Vagina (tissue), 2 donors: ENCODE results near the gene TANC2. TPM values are rescaled to one million over a fixed set of nuclear protein-coding genes. Genes with fewer than 3 reads are reported as not detected.

ENCODE experiments used
- DNase-seq, 2 donors: peaks; one replicate each; pipeline ENCODE4 v3.0.0-alpha.2; 2017; ENCODE audit errors: extremely low spot score in 2 of 2
- H3K27ac ChIP-seq: fragments of 200-600 bp; sonication (generic); one replicate; pipeline ENCODE4 v1.5.1; 2019
- H3K27me3 ChIP-seq: fragments of 200-600 bp; sonication (generic); one replicate; pipeline ENCODE4 v1.5.1; 2019
- H3K36me3 ChIP-seq, 2 donors: fragments of 200-600 bp; sonication (generic); one replicate each; pipeline ENCODE4 v1.5.1; 2017 to 2019
- H3K4me1 ChIP-seq: fragments of 200-600 bp; sonication (generic); one replicate; pipeline ENCODE4 v1.5.1; 2019
- H3K4me3 ChIP-seq, 2 donors: fragments of 200-600 bp; sonication (generic); 1 replicate in 1 of 2; 2 replicates in 1 of 2; pipeline ENCODE4 v1.5.1; 2016 to 2019
- H3K9me3 ChIP-seq: fragments of 200-600 bp; sonication (generic); one replicate; pipeline ENCODE4 v1.5.1; 2019
- CTCF ChIP-seq, 3 experiments: fragments of 450-650 bp in 2 of 3; fragments of 200-600 bp in 1 of 3; sonication (generic) in 1 of 3; IDR thresholded peaks; one replicate each; pipeline ENCODE4 v1.5.1; 2017 to 2019; ENCODE audit warnings: antibody characterized with exemption in 3 of 3, mild to moderate bottlenecking in 2 of 3, moderate library complexity in 2 of 3
- POLR2A ChIP-seq, 2 donors: fragments of 450-650 bp; IDR thresholded peaks; one replicate each; pipeline ENCODE4 v1.6.1; 2017; ENCODE audit warnings: antibody characterized with exemption in 2 of 2, mild to moderate bottlenecking in 2 of 2, moderate library complexity in 2 of 2
- POLR2AphosphoS5 ChIP-seq, 2 donors: sonication (generic); formaldehyde crosslinking; IDR thresholded peaks; one replicate each; pipeline ENCODE4 v1.9.0; 2017; ENCODE audit warnings: antibody characterized with exemption in 2 of 2, mild to moderate bottlenecking in 2 of 2, low read depth in 1 of 2; ENCODE audit not compliant: insufficient read depth in 1 of 2
- intact Hi-C: fragments of 100-400 bp; cut with DNase I; formaldehyde crosslinking; loops from one replicate; pipeline ENCODE4 v1.15.1; 2023
- total RNA-seq: library from RNA; depleted of rRNA; stranded (reverse); fragments of >200 nt; gene quantifications from one replicate; pipeline ENCODE4 v1.2.3, GENCODE V29; 2016

Gene TANC2
- total RNA-seq, 1 donor from 2014 or later = 45.7 TPM

GRCh38 chr17:62963296-62963695 is 2.7 kb upstream of the TANC2 start:
- Histone ChIP-seq H3K27ac (no peak overlapping the region), H3K36me3 (no peaks in the 10 kb centered on the region), H3K9me3 (no peaks in the 10 kb centered on the region), H3K4me3 (no peak overlapping the region), H3K27me3 (no peaks in the 10 kb centered on the region), H3K4me1 (peaks cover 23% of the 10 kb centered on the region)
- TF ChIP-seq POLR2AphosphoS5 (IDR thresholded peaks at IDR 0.05; ENCODE audit: insufficient read depth in 1 of 2, low read depth in 1 of 2) = no peak
- intact Hi-C loops = no loop called here
- DNase-seq = no peak

GRCh38 chr17:62964506-62964905 is 1.5 kb upstream of the TANC2 start:
- Histone ChIP-seq H3K9me3 (no peaks in the 10 kb centered on the region), H3K4me3 (no peak overlapping the region), H3K27me3 (no peaks in the 10 kb centered on the region), H3K4me1 (peaks cover 29% of the 10 kb centered on the region), H3K27ac (no peak overlapping the region), H3K36me3 (no peaks in the 10 kb centered on the region)
- TF ChIP-seq CTCF (IDR thresholded peaks at IDR 0.05) (no peak), POLR2A (IDR thresholded peaks at IDR 0.05) (no peak), POLR2AphosphoS5 (IDR thresholded peaks at IDR 0.05; ENCODE audit: insufficient read depth in 1 of 2, low read depth in 1 of 2) (no peak)
- DNase-seq = no peak
- intact Hi-C loops = no loop called here

GRCh38 chr17:62965174-62965685 is 805 bp upstream of the TANC2 start:
- Histone ChIP-seq H3K4me1 (peaks cover 29% of the 10 kb centered on the region), H3K36me3 (no peaks in the 10 kb centered on the region), H3K27ac (peak overlapping the region; percentile 90), H3K9me3 (no peaks in the 10 kb centered on the region), H3K4me3 (peak overlapping the region; percentile 96), H3K27me3 (no peaks in the 10 kb centered on the region)
- intact Hi-C loops = loop anchor here (5.0 kb wide), 1 partner anchor 263 kb away; no protein-coding TSS in a partner anchor
- TF ChIP-seq CTCF (IDR thresholded peaks at IDR 0.05) (no peak), POLR2A (IDR thresholded peaks at IDR 0.05) (no peak), POLR2AphosphoS5 (IDR thresholded peaks at IDR 0.05; ENCODE audit: insufficient read depth in 1 of 2, low read depth in 1 of 2) (no peak)
- DNase-seq = no peak

- no peak for DNase-seq
- TF ChIP-seq CTCF (IDR thresholded peaks at IDR 0.05) = no peak
- intact Hi-C loops = loop anchor here (5.0 kb wide), 1 partner anchor 264 kb away; no protein-coding TSS in a partner anchor
Observed at GRCh38 chr17:62966426-62967204, 580 bp downstream of the TANC2 start.

GRCh38 chr17:62967205-62967529 is 1.1 kb downstream of the TANC2 start:
- H3K27ac ChIP-seq = peak overlapping the region; percentile 90
- intact Hi-C loops = loop anchor here (5.0 kb wide), 1 partner anchor 265 kb away; no protein-coding TSS in a partner anchor
- no peaks in the 10 kb centered on the region for H3K9me3 ChIP-seq
- no peak for TF ChIP-seq POLR2AphosphoS5 (IDR thresholded peaks at IDR 0.05; ENCODE audit: insufficient read depth in 1 of 2, low read depth in 1 of 2)
- no peak for TF ChIP-seq POLR2A (IDR thresholded peaks at IDR 0.05)
- no peak for TF ChIP-seq CTCF (IDR thresholded peaks at IDR 0.05)
- H3K4me1 ChIP-seq = peaks cover 29% of the 10 kb centered on the region
- peak overlapping the region; percentile 96 for H3K4me3 ChIP-seq
- no peaks in the 10 kb centered on the region for H3K36me3 ChIP-seq
- no peak for DNase-seq
- H3K27me3 ChIP-seq = no peaks in the 10 kb centered on the region

More at GRCh38 chr17:62966426-62967204, 580 bp downstream of the TANC2 start:
- peak overlapping the region; percentile 90 for H3K27ac ChIP-seq
- H3K36me3 ChIP-seq = no peaks in the 10 kb centered on the region
- H3K27me3 ChIP-seq = no peaks in the 10 kb centered on the region
- peak overlapping the region; percentile 96 for H3K4me3 ChIP-seq
- no peaks in the 10 kb centered on the region for H3K9me3 ChIP-seq
- H3K4me1 ChIP-seq = peaks cover 29% of the 10 kb centered on the region
